Measurements from ENCODE around the gene HES5.
A peak's percentile ranks its signal among the peaks of the same experiment; 100 is the strongest.

HES5 gene

DNA sequence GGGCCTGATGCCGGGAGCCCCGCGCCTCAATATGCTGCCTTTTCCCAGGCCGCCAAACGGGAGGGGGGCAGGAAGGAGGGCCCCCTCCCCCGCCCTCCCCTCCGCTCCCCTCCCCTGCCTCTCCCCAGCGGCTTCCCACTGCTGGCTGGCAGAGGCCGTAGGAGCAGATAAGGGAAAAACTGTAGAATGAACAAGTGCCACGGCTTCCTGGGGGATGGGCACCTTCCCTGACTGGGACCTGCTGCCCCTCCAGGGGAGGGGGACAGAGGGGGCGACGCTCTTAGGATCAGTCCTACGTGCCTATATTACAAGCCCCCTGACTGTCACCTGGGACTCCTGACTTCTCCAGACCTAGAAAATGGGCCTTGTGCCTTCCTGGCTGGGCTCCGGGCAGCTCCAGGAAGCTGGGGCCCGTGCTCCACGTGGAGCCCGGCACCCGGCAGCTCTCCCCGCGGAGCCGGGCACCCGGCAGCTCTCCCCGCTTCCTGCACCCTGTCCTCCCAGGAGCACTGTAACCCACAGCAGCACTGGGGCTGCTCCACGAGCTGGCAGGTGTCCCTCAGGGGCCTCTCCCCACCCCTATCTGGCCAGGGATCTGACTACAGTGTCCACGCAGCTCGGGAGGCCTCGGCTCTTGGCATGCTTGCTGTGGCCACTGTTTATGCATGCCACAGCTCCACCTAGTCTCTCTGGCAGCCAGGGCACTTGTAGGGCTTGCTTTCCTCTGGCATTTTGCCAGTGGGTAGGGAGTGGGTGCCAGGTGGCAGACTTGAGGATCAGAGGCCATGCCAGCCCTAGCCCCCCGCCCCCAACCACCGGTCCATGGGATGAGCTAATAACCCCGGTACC lies 674 bp upstream of the HES5 start:
- DNase-seq = no peak

GRCh38 chr1:2528966-2529783 lies 888 bp downstream of the HES5 start:
- peak; percentile 56 for DNase-seq

GRCh38 chr1:2528611-2528965 lies 1.5 kb downstream of the HES5 start:
- DNase-seq = no peak

- no peak for DNase-seq
These were observed 2.0 kb downstream of the HES5 start for GRCh38 chr1:2528016-2528415.

DNA sequence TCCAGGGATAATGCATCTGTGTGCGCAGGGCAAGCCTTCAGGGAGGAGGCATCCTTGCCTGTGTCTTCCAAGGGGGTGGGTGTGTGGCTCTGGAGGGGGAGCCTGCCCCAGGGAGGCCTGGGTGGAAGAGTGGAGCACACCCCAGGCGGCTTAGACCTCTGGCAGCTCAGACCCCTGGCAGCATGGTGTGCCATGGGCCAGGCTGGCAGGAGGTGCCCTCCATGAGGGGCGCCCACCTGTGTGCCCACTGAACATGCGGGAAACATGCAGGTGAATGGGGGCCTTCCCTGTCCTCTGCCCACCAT lies 2.6 kb downstream of the HES5 start:
- DNase-seq = no peak

GRCh38 chr1:2526824-2527555 lies 3.1 kb downstream of the HES5 start:
- DNase-seq = peak; percentile 82

DNA sequence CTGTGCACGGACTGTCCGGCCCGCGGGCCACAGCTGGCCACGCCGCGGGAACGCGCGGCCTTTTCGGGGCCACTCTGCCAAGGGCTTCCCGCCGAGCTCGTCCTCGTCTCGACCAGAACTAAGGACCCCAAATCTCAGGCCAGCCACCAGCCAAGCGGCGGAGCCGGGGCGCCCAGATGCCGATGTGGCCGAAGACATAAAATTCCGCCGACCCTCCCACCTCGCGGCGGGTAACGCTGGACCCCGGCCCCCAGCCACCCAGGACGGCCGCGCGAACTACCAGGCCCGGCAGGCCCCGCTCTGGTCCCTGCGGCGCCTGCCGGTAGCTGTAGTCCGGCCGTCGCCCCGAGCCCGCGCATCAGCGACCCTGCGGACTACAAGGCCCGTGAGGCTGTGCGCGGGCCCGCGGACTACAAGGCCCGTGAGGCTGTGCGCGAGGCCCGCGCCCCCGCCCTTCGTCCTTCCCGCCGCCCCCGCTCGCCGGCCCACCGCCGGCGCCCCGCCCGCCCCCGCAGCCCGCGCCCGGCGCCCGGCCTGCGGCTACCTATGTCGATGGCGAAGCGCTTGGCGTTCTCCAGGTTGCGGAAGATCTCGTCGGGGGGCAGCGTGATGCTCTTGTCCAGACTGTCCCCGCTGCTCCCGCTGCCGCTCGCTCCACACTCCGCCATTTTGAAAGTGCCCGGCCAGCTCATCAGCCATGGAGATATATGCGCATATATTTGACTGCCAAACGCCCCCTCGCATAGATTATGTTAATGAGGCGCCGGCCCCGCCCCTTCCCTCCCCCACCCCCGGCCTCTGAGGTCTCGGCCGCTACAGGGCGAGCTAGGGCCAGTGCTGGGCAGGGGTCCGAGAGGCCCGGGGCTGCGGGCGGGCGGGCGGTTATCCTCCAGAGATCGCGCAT lies 3.9 kb downstream of the HES5 start, which contains the start of gene PANK4:
Gene PANK4, minus strand, starts transcription at position 677 of the 904 bp plus-strand sequence. Its CDS starts 9 bp downstream, at position 668.
- DNase-seq = peak; percentile 93

GRCh38 chr1:2525572-2525919 lies 4.5 kb downstream of the HES5 start:
- no peak for DNase-seq

DNA sequence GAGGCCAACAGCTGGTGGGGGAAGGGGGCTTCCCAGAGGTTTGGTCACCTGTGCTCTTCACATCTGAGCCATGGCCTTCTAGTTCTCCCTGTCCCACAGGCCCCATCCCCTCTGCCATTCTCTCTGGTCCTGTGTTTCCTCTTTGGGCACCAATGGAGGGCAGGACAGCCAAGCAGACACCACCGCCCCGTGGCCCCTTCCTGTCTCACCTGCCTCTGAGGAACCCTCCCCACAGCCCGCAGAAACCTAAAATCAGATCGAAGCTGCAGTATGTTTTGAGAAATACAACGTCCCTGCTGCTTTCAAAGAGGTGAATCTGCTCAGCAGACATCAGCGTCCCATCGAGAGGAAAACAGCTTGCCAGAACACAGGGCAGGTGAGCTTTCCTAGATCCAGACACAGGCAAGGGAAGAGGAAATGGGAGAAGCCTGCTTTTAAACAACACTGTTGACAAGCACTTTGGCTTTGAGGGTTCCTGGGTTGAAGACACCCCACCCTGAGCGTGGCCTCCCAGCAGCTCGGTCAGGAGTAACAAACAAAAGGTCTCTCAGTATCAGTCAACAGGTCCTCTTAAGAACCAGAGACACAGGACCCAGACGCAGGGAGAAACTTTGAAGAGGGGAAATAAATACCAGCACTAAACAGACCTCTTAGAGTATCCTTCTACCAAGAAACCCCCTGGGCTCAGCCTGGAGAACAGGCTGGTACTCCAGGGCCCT lies 6.0 kb downstream of the HES5 start:
- peak; percentile 46 for DNase-seq

GRCh38 chr1:2523191-2523890 lies 6.7 kb downstream of the HES5 start:
- no peak for DNase-seq

GRCh38 chr1:2522230-2522629 lies 7.8 kb downstream of the HES5 start:
- DNase-seq = no peak

GRCh38 chr1:2520806-2521205 lies 9.3 kb downstream of the HES5 start:
- no peak for DNase-seq

- no peak for DNase-seq
These were observed 9.9 kb downstream of the HES5 start for GRCh38 chr1:2520206-2520605.

DNA sequence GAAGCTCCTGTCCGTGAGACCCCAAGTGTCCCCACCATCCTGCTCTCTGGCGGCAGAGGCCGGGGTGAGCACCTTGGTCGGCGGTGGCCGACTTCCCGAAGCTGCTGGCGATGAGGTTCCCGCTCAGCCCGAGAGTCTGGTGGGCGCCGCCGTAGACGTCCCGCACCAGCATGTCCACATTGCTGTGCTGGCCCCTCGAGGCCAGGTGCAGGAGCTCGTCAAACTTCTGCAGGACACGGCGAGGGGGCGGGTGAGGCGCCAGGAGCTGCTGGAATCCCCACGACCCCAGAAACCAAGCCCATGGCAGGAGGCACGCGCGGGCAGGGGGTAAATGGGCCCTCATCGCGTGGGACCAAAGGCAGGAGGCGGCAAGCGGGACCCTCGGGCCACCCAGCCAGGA lies 10.3 kb downstream of the HES5 start:
- no peak for DNase-seq

GRCh38 chr1:2519029-2519685 lies 10.9 kb downstream of the HES5 start:
- DNase-seq = no peak

- DNase-seq = no peak
These were observed 11.5 kb downstream of the HES5 start for GRCh38 chr1:2518528-2518927.

- DNase-seq = no peak
These were observed 12.1 kb downstream of the HES5 start for GRCh38 chr1:2517966-2518365.

DNA sequence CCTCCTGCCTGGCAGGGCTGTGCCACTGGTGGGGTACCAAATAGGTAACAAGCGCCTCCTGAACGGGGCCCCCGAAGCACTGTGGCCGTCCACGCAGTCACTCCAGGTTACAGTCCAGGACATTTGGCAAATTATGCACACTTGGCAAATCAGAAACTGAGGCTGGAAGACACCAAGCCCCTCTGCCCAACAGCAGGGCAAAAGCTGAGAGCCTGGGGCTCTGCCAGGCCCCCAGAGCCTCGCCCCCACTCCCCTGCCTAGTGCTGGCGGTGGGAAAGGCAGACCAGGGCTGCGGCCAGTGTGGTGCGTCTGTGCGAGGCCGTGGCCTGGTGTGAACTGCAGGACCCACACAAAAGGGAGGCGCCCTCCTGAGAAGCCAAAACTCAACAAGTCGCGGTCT lies 13.1 kb downstream of the HES5 start:
- DNase-seq = no peak

DNA sequence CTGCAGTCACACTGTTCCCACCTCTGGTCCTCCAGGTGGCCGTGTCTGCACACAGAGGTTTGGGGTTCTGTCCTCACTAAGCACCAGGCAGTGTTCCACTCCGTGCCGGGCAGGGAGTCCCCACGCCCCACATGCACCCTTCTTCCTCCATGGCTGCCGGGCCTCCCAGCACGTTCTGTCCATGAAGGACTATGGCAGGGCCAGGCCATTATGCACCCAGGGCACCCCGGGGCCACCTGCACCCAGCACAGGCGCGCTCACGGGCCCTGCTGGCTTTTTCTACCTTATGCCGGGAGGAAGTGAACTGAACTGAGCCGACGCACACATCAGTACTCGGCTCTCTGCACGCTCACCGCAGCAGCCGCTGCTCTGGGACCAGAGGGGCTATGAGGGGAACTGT lies 13.9 kb downstream of the HES5 start:
- no peak for DNase-seq

- DNase-seq = no peak
These were observed 14.3 kb downstream of the HES5 start for GRCh38 chr1:2515763-2516080.

Data from activated CD4-positive, alpha-beta T cell treated with anti-CD3 and anti-CD28 coated beads for 48 hours (primary cell).